Measurements from ENCODE around the gene FOXA2. TPM values are rescaled to one million over a fixed set of nuclear protein-coding genes. Genes with fewer than 3 reads are reported as not detected.

The FOXA2 gene
- total and polyA plus RNA-seq, 2 of the 13 experiments (the other 11 are each of a cell fraction or from before 2014, with no cell fraction given) = 8.8 to 12.2 TPM

DNA sequence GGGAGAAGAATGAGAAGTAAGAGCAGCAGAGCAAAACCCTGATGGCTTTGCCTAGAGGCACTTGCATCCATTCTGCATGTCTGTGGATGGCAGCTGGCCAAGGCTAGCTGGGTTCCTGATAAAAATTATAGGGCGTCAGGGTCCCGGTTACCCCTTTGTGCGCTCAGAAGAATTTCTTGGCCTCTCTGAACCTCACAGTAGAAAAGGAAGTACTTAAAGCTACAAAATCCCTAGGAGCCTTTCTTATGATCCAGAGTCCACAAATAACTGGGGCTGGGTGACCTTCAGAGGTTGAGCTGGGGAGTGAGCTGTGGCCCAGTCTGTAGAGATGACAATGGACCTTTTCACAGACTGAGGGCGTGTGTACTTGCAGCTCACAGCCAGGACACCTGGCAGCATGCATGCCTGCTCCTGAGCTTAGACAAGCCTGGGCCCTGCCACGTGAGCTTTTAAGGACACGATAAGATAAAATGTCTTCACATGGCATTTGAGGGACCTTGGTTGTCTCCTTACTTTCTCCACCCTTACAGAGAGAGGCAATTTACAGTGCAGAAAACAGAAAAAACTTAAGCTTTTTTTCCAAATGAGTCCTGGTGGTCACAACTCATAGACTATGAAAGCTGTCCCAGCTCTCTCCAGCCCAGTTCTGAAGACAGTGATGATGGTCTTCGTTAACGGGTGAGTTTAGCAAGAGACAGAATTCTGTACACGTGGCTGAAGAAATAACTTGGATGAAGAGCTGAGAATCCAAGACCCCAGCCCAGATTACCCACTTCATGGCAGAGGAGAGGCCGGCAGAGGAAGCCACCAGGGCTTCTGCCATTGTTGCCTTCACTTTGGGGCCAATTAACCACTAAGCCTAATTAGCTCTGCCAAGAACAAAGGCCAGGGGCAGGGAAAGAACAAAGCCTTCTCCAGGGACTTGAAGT is 50.3 kb downstream of the FOXA2 start (continued):
- TF ChIP-seq, protein P1, sequence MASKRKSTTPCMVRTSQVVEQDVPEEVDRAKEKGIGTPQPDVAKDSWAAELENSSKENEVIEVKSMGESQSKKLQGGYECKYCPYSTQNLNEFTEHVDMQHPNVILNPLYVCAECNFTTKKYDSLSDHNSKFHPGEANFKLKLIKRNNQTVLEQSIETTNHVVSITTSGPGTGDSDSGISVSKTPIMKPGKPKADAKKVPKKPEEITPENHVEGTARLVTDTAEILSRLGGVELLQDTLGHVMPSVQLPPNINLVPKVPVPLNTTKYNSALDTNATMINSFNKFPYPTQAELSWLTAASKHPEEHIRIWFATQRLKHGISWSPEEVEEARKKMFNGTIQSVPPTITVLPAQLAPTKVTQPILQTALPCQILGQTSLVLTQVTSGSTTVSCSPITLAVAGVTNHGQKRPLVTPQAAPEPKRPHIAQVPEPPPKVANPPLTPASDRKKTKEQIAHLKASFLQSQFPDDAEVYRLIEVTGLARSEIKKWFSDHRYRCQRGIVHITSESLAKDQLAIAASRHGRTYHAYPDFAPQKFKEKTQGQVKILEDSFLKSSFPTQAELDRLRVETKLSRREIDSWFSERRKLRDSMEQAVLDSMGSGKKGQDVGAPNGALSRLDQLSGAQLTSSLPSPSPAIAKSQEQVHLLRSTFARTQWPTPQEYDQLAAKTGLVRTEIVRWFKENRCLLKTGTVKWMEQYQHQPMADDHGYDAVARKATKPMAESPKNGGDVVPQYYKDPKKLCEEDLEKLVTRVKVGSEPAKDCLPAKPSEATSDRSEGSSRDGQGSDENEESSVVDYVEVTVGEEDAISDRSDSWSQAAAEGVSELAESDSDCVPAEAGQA (IDR thresholded peaks at IDR 0.05; ENCODE audit: low read depth) = peak; percentile 81
- TF ChIP-seq, protein P1 (CRISPR knock-in tag; IDR thresholded peaks at IDR 0.05; ENCODE audit: borderline replicate concordance) = peak; percentile 98; the same call in 1 of the 2 replicates
- TF ChIP-seq FOXA1 (IDR thresholded peaks at IDR 0.05) (no peak), FOXA1 (CRISPR knock-in tag; IDR thresholded peaks at IDR 0.05) (peak; percentile 86), ZNF12 (CRISPR knock-in tag; IDR thresholded peaks at IDR 0.05) (peak; percentile 95), YY1 (IDR thresholded peaks at IDR 0.05; ENCODE audit: insufficient read depth, insufficient replicate concordance, low read depth, low read length) (peak; percentile 74), ZNF547 (CRISPR knock-in tag; IDR thresholded peaks at IDR 0.05) (peak; percentile 100), ZNF816 (CRISPR knock-in tag; IDR thresholded peaks at IDR 0.05; ENCODE audit: borderline replicate concordance) (peak; percentile 98), SNAI1 (CRISPR knock-in tag; IDR thresholded peaks at IDR 0.05; ENCODE audit: borderline replicate concordance) (peak; percentile 98), ATF7 (IDR thresholded peaks at IDR 0.05) (no peak), ATF7 (CRISPR knock-in tag; IDR thresholded peaks at IDR 0.05) (peak; percentile 98), RXRA (CRISPR knock-in tag; IDR thresholded peaks at IDR 0.05) (peak; percentile 94), MZF1 (CRISPR knock-in tag; IDR thresholded peaks at IDR 0.05; ENCODE audit: borderline replicate concordance) (0 out of 2 replicates have a peak, but pooled peaks have one; percentile 26), ZNF883 (CRISPR knock-in tag; IDR thresholded peaks at IDR 0.05; ENCODE audit: not compliant biosample characterization) (peak; percentile 99), SAP130 (CRISPR knock-in tag; IDR thresholded peaks at IDR 0.05; ENCODE audit: low read depth) (peak; percentile 96), MXD4 (CRISPR knock-in tag; IDR thresholded peaks at IDR 0.05) (peak; percentile 98), ZNF354B (CRISPR knock-in tag; IDR thresholded peaks at IDR 0.05) (0 out of 2 replicates have a peak, but pooled peaks have one; percentile 90)
- TF ChIP-seq, protein P2, sequence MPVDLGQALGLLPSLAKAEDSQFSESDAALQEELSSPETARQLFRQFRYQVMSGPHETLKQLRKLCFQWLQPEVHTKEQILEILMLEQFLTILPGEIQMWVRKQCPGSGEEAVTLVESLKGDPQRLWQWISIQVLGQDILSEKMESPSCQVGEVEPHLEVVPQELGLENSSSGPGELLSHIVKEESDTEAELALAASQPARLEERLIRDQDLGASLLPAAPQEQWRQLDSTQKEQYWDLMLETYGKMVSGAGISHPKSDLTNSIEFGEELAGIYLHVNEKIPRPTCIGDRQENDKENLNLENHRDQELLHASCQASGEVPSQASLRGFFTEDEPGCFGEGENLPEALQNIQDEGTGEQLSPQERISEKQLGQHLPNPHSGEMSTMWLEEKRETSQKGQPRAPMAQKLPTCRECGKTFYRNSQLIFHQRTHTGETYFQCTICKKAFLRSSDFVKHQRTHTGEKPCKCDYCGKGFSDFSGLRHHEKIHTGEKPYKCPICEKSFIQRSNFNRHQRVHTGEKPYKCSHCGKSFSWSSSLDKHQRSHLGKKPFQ (CRISPR knock-in tag; IDR thresholded peaks at IDR 0.05; ENCODE audit: insufficient replicate concordance) = peak; percentile 96
- TF ChIP-seq, protein P3, sequence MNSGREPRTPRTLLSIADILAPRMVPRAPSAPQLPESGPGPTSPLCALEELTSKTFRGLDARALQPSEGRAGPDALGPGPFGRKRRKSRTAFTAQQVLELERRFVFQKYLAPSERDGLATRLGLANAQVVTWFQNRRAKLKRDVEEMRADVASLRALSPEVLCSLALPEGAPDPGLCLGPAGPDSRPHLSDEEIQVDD (CRISPR knock-in tag; IDR thresholded peaks at IDR 0.05; ENCODE audit: borderline replicate concordance) = peak; percentile 99
- TF ChIP-seq, protein P4, sequence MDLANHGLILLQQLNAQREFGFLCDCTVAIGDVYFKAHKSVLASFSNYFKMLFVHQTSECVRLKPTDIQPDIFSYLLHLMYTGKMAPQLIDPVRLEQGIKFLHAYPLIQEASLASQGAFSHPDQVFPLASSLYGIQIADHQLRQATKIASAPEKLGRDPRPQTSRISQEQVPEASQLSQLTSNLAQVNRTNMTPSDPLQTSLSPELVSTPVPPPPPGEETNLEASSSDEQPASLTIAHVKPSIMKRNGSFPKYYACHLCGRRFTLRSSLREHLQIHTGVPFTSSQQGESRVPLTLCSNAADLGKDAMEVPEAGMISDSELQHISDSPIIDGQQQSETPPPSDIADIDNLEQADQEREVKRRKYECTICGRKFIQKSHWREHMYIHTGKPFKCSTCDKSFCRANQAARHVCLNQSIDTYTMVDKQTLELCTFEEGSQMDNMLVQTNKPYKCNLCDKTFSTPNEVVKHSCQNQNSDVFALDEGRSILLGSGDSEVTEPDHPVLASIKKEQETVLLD (CRISPR knock-in tag; IDR thresholded peaks at IDR 0.05; ENCODE audit: low read depth) = peak; percentile 69; the same call in 1 of the 2 replicates
